ENCODE results near the gene GRIA4.

DNA sequence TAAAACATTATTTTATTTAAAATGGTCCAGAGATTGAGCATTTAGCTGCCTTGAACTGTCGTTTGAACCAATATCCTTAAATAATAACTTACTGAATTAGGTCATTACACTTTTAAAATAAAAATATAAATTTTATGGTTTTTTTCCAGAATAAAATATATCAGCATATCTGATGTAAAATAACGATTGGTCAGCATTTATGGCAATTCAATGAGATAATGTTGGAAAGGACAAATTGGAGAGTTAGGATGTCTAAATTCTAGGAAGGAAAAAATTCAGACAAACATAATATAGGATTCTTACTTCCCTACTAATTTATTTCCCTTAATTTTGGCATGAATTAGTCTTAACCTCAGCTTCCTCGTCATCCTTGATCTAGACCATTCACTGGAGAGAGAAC, 113.4 kb downstream of the GRIA4 start:
- TF ChIP-seq CTCF (IDR thresholded peaks at IDR 0.05) (no peak), POLR2A (IDR thresholded peaks at IDR 0.05) (no peak)

Measured in heart left ventricle (tissue), 13 donors.